Measurements from ENCODE around the gene ATG4D.

ATG4D gene

GRCh38 chr19:10543420-10544241 is at the start of gene ATG4D:
Gene ATG4D, plus strand, starts transcription at chr19:10543904. Its CDS starts 187 bp downstream, at chr19:10544091.
- intact Hi-C loops (cut with DNase I): no loop called here
- peak; percentile 62 to 96 (median 80) for DNase-seq

GRCh38 chr19:10497371-10497770 is 46.3 kb upstream of the ATG4D start:
- intact Hi-C loops (cut with DNase I): no loop called here
- no peak for DNase-seq

GRCh38 chr19:10499550-10500246 is 44.0 kb upstream of the ATG4D start:
- DNase-seq: no peak
- intact Hi-C loops (cut with DNase I): loop anchor here (5.0 to 10.0 kb wide), 2 partner anchors 68 to 155 kb away; partner anchors contain the start of genes CDKN2D, ILF3 and KRI1

- intact Hi-C loops (cut with DNase I): loop anchor here (5.0 to 10.0 kb wide), 2 partner anchors 67 to 155 kb away; partner anchors contain the start of genes CDKN2D, ILF3 and KRI1
- DNase-seq: no peak
Observed at GRCh38 chr19:10500247-10500592, 43.5 kb upstream of the ATG4D start.

GRCh38 chr19:10501971-10502523 is 41.7 kb upstream of the ATG4D start:
- intact Hi-C loops (cut with DNase I): loop anchor here (5.0 to 10.0 kb wide), 2 partner anchors 65 to 153 kb away; partner anchors contain the start of genes CDKN2D, ILF3 and KRI1
- DNase-seq: peak; percentile 70 to 96 (median 76)

- DNase-seq: peak; percentile 83 to 98 (median 90)
- intact Hi-C loops (cut with DNase I): loop anchor here (5.0 to 10.0 kb wide), 2 partner anchors 65 to 152 kb away; partner anchors contain the start of genes CDKN2D, ILF3 and KRI1
Observed at GRCh38 chr19:10502524-10503001, 41.1 kb upstream of the ATG4D start.

GRCh38 chr19:10503002-10503789 is 40.5 kb upstream of the ATG4D start, which contains the start of gene KEAP1:
Gene KEAP1, minus strand, starts transcription at chr19:10503356. Its CDS starts 3,323 bp downstream, at chr19:10500033.
- peak in 7 of 10 donors; percentile 16 to 89 (median 44) for DNase-seq
- intact Hi-C loops (cut with DNase I): loop anchor here (5.0 to 10.0 kb wide), 2 partner anchors 64 to 152 kb away; partner anchors contain the start of genes CDKN2D, ILF3 and KRI1

GRCh38 chr19:10505583-10506229 is 38.0 kb upstream of the ATG4D start:
- DNase-seq: peak in 8 of 10 donors; percentile 34 to 94 (median 69)
- intact Hi-C loops (cut with DNase I): loop anchor here (10.0 kb wide), 1 partner anchor 149 kb away; the partner anchor contains the start of gene ILF3

GRCh38 chr19:10508036-10508435 is 35.7 kb upstream of the ATG4D start:
- intact Hi-C loops (cut with DNase I): loop anchor here (10.0 kb wide), 1 partner anchor 147 kb away; the partner anchor contains the start of gene ILF3

GRCh38 chr19:10508707-10509106 is 35.0 kb upstream of the ATG4D start:
- DNase-seq: no peak
- intact Hi-C loops (cut with DNase I): loop anchor here (10.0 kb wide), 1 partner anchor 146 kb away; the partner anchor contains the start of gene ILF3

More at GRCh38 chr19:10508036-10508435, 35.7 kb upstream of the ATG4D start:
- DNase-seq: no peak

GRCh38 chr19:10510301-10510802 is 33.4 kb upstream of the ATG4D start:
- peak in 2 of 10 donors; percentile 19 to 87 for DNase-seq
- intact Hi-C loops (cut with DNase I): no loop called here

- intact Hi-C loops (cut with DNase I): no loop called here
- DNase-seq: no peak
Observed at GRCh38 chr19:10513223-10513622, 30.5 kb upstream of the ATG4D start.

- intact Hi-C loops (cut with DNase I): no loop called here
- peak in 2 of 10 donors; percentile 44 to 89 for DNase-seq
Observed at GRCh38 chr19:10514211-10515145, 29.2 kb upstream of the ATG4D start.

GRCh38 chr19:10516064-10516385 is 27.7 kb upstream of the ATG4D start:
- DNase-seq: no peak
- intact Hi-C loops (cut with DNase I): no loop called here

GRCh38 chr19:10516671-10517286 is 26.9 kb upstream of the ATG4D start:
- intact Hi-C loops (cut with DNase I): no loop called here
- DNase-seq: no peak

GRCh38 chr19:10517361-10517759 is 26.3 kb upstream of the ATG4D start, which contains the start of gene S1PR5:
Gene S1PR5, minus strand, starts transcription at chr19:10517447. Its CDS starts 2,436 bp downstream, at chr19:10515011.
- intact Hi-C loops (cut with DNase I): no loop called here
- peak; percentile 71 to 98 (median 82) for DNase-seq
